Spinal cord (tissue), 10 donors: ENCODE measurements around the gene FAM120AOS. TPM values are rescaled to one million over a fixed set of nuclear protein-coding genes. Genes with fewer than 3 reads are reported as not detected.
A peak's percentile ranks its signal among the peaks of the same experiment; 100 is the strongest.

Source experiments
- DNase-seq, 6 donors: peaks; one replicate each; pipeline versions ENCODE4 v3.0.0 to v3.0.0-alpha.2; 2013 to 2015; ENCODE audit warnings: low spot score in 6 of 6, low read depth in 4 of 6
- H3K27ac ChIP-seq: one replicate; pipeline ENCODE4 v1.5.1; 2013; ENCODE audit warnings: low read depth, low read length, control low read depth
- H3K27me3 ChIP-seq: one replicate; pipeline ENCODE4 v1.6.1; 2013; ENCODE audit warnings: low read length; ENCODE audit not compliant: control insufficient read depth, insufficient read depth
- H3K36me3 ChIP-seq: one replicate; pipeline ENCODE4 v1.6.1; 2013; ENCODE audit warnings: low read length; ENCODE audit not compliant: control insufficient read depth, insufficient read depth
- H3K4me1 ChIP-seq: one replicate; pipeline ENCODE4 v1.6.1; 2013; ENCODE audit warnings: low read length; ENCODE audit not compliant: control insufficient read depth, insufficient read depth
- H3K4me3 ChIP-seq: one replicate; pipeline ENCODE4 v1.5.1; 2013; ENCODE audit warnings: low read depth, low read length, control low read depth
- H3K9me3 ChIP-seq: one replicate; pipeline ENCODE4 v1.6.1; 2013; ENCODE audit warnings: low read length; ENCODE audit not compliant: control insufficient read depth, insufficient read depth
- WGBS: methylation state at CpG from one replicate; pipeline ENCODE4 v1.1.5; 2013; ENCODE audit warnings: missing lambda C conversion rate; ENCODE audit not compliant: insufficient coverage; 5-methylcytosine and 5-hydroxymethylcytosine counted together
- long read RNA-seq, 4 donors: transcript quantifications; one replicate each; lab custom pipeline, GENCODE V29; 2026
- polyA plus RNA-seq, 2 donors: library from polyadenylated mRNA; unstranded; fragments of 120-200 nt; gene quantifications; one replicate each; pipeline ENCODE4 v1.2.1, GENCODE V29; 2013; ENCODE audit not compliant: insufficient read length in 2 of 2
- total RNA-seq, 2 donors: library from RNA; depleted of rRNA in 1 of 2; stranded (reverse); fragments of 120-200 nt in 1 of 2; fragments of >200 nt in 1 of 2; gene quantifications; one replicate each; pipeline versions ENCODE4 v1.2.3 to v1.2.4, GENCODE V29; 2013 to 2014
- donor health status: healthy.

FAM120AOS gene
- total RNA-seq = 10 to 100 TPM; 32.9 to 54.0 TPM
- 10 to 100 TPM; 49.6 to 50.5 TPM for polyA plus RNA-seq
- long read RNA-seq, donor 1, full-length matches to known transcripts = 22 of 185 reads
- long read RNA-seq, donor 1, partial matches to known transcripts = 163 of 185 reads
- long read RNA-seq, donor 1, other reads (novel, unspliced or antisense) = 0 of 185 reads
- long read RNA-seq, donor 2, partial matches to known transcripts = 54 of 59 reads
- long read RNA-seq, donor 2, other reads (novel, unspliced or antisense) = 0 of 59 reads
- long read RNA-seq, donor 3, partial matches to known transcripts = 0 of 4 reads
- long read RNA-seq, donor 3, other reads (novel, unspliced or antisense) = 0 of 4 reads
- long read RNA-seq, donor 4, full-length matches to known transcripts = 38 of 139 reads
- long read RNA-seq, donor 4, partial matches to known transcripts = 101 of 139 reads
- long read RNA-seq, donor 4, other reads (novel, unspliced or antisense) = 0 of 139 reads

GRCh38 chr9:93453047-93453914, at the start of gene FAM120AOS:
TSS of gene FAM120AOS (minus strand) at chr9:93453581. CDS start at chr9:93452709, 872 bp downstream.
- Histone ChIP-seq H3K27ac (peak within 1 kb of the TSS; percentile 85), H3K4me1 (peaks cover 17% of the 10 kb centered on the region), H3K4me3 (peak within 1 kb of the TSS; percentile 64), H3K9me3 (no peaks in the 10 kb centered on the region), H3K27me3 (no peaks in the 10 kb centered on the region), H3K36me3 (peaks cover 9% of the 10 kb centered on the region)
- DNase-seq = peak; percentile 80 to 98 (median 88)
- WGBS = 0% methylated on average over 32 of the region's 34 CpGs

- Histone ChIP-seq H3K4me3 (no peak overlapping the region), H3K36me3 (peaks cover 29% of the 10 kb centered on the region), H3K4me1 (no peaks in the 10 kb centered on the region), H3K9me3 (no peaks in the 10 kb centered on the region), H3K27ac (no peak overlapping the region), H3K27me3 (no peaks in the 10 kb centered on the region)
- DNase-seq = no peak
- WGBS = 93% methylated on average over 2 of the region's 4 CpGs
These were observed 48.0 kb upstream of the FAM120AOS start for GRCh38 chr9:93501406-93501805.

GRCh38 chr9:93500571-93501298, 47.4 kb upstream of the FAM120AOS start:
- no peak overlapping the region for H3K4me3 ChIP-seq
- WGBS = 100% methylated on average over 1 of the region's 4 CpGs
- no peak overlapping the region for H3K27ac ChIP-seq
- no peaks in the 10 kb centered on the region for H3K27me3 ChIP-seq
- DNase-seq = no peak
- no peaks in the 10 kb centered on the region for H3K4me1 ChIP-seq
- no peaks in the 10 kb centered on the region for H3K9me3 ChIP-seq
- H3K36me3 ChIP-seq = peaks cover 31% of the 10 kb centered on the region

- H3K4me1 ChIP-seq = peaks cover 7% of the 10 kb centered on the region
- H3K4me3 ChIP-seq = no peak overlapping the region
- H3K27ac ChIP-seq = no peak overlapping the region
- H3K27me3 ChIP-seq = no peaks in the 10 kb centered on the region
- no peaks in the 10 kb centered on the region for H3K9me3 ChIP-seq
- WGBS = 62% methylated on average over 3 of the region's 3 CpGs
- no peak for DNase-seq
- H3K36me3 ChIP-seq = peaks cover 45% of the 10 kb centered on the region
These were observed 42.9 kb upstream of the FAM120AOS start for GRCh38 chr9:93496285-93496684.

GRCh38 chr9:93493949-93494348, 40.6 kb upstream of the FAM120AOS start:
- no peak for DNase-seq
- whole genome bisulfite sequencing = 88% methylated on average over 10 of the region's 12 CpGs
- peaks cover 31% of the 10 kb centered on the region for H3K36me3 ChIP-seq

GRCh38 chr9:93492327-93492726, 38.9 kb upstream of the FAM120AOS start:
- H3K27ac ChIP-seq = no peak overlapping the region
- no peaks in the 10 kb centered on the region for H3K9me3 ChIP-seq
- H3K27me3 ChIP-seq = no peaks in the 10 kb centered on the region
- peaks cover 22% of the 10 kb centered on the region for H3K36me3 ChIP-seq
- no peak overlapping the region for H3K4me3 ChIP-seq
- no peak for DNase-seq
- peaks cover 10% of the 10 kb centered on the region for H3K4me1 ChIP-seq
- 40% methylated on average over 4 of the region's 5 CpGs for WGBS

More at GRCh38 chr9:93493949-93494348, 40.6 kb upstream of the FAM120AOS start:
- Histone ChIP-seq H3K9me3 (no peaks in the 10 kb centered on the region), H3K4me1 (peaks cover 10% of the 10 kb centered on the region), H3K27ac (no peak overlapping the region), H3K4me3 (no peak overlapping the region), H3K27me3 (no peaks in the 10 kb centered on the region)

GRCh38 chr9:93491593-93492232, 38.3 kb upstream of the FAM120AOS start:
- 80% methylated on average over 1 of the region's 3 CpGs for WGBS
- H3K4me1 ChIP-seq = peaks cover 10% of the 10 kb centered on the region
- no peak overlapping the region for H3K4me3 ChIP-seq
- peak in 1 of 6 donors; percentile 23 for DNase-seq
- H3K9me3 ChIP-seq = no peaks in the 10 kb centered on the region
- H3K27me3 ChIP-seq = no peaks in the 10 kb centered on the region
- H3K36me3 ChIP-seq = peaks cover 22% of the 10 kb centered on the region
- H3K27ac ChIP-seq = no peak overlapping the region

- Histone ChIP-seq H3K4me3 (no peak overlapping the region), H3K27me3 (no peaks in the 10 kb centered on the region), H3K36me3 (peaks cover 10% of the 10 kb centered on the region), H3K27ac (no peak overlapping the region), H3K9me3 (no peaks in the 10 kb centered on the region), H3K4me1 (peaks cover 3% of the 10 kb centered on the region)
- WGBS = 96% methylated on average over 4 of the region's 5 CpGs
- peak in 1 of 6 donors; percentile 18 for DNase-seq
These were observed 34.9 kb upstream of the FAM120AOS start for GRCh38 chr9:93488244-93488643.

- Histone ChIP-seq H3K4me1 (peaks cover 3% of the 10 kb centered on the region), H3K27ac (no peak overlapping the region), H3K9me3 (no peaks in the 10 kb centered on the region), H3K36me3 (peaks cover 13% of the 10 kb centered on the region), H3K27me3 (no peaks in the 10 kb centered on the region), H3K4me3 (no peak overlapping the region)
- WGBS = no CpG with 5 or more reads among the region's 1 CpG
- DNase-seq = no peak
These were observed 32.9 kb upstream of the FAM120AOS start for GRCh38 chr9:93486268-93486667.
